ENCODE measurements around the gene ADD2. TPM values are rescaled to one million over a fixed set of nuclear protein-coding genes. Genes with fewer than 3 reads are reported as not detected.

The ADD2 gene
- total RNA-seq, 1 donor from 2014 or later, result 1.1 TPM

DNA sequence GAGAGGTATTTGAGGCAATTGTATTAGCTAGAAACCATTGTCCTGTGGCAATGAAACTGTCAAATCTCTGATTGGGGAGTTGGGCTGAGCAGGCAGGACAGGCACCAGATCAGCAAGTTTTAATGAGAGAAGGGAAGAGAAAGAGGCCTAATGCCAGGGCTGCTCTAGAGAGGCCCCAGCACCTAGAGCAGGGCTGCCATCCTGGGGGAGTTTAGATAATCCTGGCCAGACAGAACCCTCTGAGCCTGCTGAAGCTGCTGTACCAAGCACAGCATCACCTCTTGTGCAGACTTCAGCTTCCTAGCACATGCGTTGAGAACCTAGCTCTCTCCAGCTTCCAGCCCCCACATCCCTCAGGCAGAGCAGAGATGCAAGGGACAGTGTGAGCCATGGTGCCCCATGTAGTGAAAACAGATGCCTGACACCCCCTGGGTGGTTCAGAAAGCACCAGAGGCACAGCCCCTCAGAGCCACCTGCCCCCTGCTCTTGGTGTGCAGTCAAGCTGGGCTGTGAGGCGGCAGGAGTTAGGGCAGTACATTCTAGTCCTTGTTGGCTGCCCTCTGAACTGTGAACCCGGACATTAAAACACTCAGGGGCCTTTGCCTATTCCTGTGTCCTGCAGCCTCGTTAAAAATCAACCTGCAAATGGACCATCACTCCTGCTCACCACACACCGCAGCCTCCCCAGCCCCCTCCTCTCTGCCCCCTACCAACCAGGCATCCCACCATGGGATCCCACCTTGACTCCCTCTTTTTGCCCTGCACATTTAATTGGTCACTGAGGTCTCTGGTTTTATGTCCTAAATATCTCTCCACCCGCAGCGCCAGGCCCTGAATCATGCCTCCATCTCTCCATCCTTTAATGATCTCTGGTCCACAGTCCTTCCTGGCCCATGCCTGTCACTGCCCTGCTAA is 52.7 kb downstream of the ADD2 start:
- TF ChIP-seq, protein P1, sequence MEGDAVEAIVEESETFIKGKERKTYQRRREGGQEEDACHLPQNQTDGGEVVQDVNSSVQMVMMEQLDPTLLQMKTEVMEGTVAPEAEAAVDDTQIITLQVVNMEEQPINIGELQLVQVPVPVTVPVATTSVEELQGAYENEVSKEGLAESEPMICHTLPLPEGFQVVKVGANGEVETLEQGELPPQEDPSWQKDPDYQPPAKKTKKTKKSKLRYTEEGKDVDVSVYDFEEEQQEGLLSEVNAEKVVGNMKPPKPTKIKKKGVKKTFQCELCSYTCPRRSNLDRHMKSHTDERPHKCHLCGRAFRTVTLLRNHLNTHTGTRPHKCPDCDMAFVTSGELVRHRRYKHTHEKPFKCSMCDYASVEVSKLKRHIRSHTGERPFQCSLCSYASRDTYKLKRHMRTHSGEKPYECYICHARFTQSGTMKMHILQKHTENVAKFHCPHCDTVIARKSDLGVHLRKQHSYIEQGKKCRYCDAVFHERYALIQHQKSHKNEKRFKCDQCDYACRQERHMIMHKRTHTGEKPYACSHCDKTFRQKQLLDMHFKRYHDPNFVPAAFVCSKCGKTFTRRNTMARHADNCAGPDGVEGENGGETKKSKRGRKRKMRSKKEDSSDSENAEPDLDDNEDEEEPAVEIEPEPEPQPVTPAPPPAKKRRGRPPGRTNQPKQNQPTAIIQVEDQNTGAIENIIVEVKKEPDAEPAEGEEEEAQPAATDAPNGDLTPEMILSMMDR (IDR thresholded peaks at IDR 0.05; ENCODE audit: unreplicated experiment), result no peak
- no peak overlapping the region for H3K4me3 Mint-ChIP-seq (ENCODE audit: low read depth)

DNA sequence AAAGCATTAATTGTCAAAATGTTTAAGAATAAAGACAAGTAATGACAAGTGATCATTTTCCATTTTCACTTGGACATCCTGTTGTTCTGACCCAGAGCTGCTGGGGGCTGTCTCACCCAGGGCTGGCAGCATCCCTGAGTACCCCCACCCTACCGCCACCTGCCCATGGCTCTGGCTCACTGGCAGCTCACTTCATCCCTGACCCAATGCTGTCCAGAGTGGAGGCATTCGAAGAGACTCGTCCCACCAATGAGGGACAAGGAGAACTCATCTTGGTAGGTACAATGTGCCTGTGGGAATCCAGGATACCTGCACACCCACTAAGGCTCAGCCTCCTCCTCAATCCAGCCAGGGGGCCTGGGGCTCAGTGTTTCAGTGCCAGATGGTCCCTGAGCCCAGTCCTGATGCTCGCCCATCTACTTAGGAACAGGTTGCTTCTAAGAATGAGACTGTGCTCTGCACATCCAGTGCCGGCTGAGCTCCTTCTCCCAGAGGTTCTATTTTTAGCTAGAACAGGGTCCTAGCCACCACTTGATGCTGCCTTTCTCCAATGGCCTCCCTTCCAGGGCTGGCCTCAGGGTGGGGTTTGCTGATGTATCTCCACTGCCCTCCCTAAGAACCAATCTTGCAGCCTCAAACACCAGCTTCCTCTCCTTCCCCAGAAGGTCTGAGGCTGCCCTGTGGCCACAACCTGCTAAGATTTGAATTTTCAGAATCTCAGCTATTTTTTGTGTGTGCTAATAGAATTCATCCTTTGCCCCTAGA is 53.7 kb downstream of the ADD2 start:
- Mint-ChIP-seq H3K9me3 (ENCODE audit: low read depth) (no peaks in the 10 kb centered on the region), H3K4me3 (ENCODE audit: low read depth) (no peak overlapping the region), H3K27ac (no peak overlapping the region), H3K4me1 (ENCODE audit: low read depth) (peaks cover 2% of the 10 kb centered on the region), H3K36me3 (ENCODE audit: insufficient read depth) (no peaks in the 10 kb centered on the region), H3K27me3 (peaks cover 29% of the 10 kb centered on the region)
- TF ChIP-seq, protein P1 (IDR thresholded peaks at IDR 0.05; ENCODE audit: unreplicated experiment), result no peak
- no peak for DNase-seq (ENCODE audit: low spot score, unreplicated experiment)

More for the DNA sequence above, 52.7 kb downstream of the ADD2 start:
- no peak for DNase-seq (ENCODE audit: low spot score, unreplicated experiment)
- Mint-ChIP-seq H3K4me1 (ENCODE audit: low read depth) (peaks cover 2% of the 10 kb centered on the region), H3K27ac (no peak overlapping the region), H3K36me3 (ENCODE audit: insufficient read depth) (no peaks in the 10 kb centered on the region), H3K9me3 (ENCODE audit: low read depth) (no peaks in the 10 kb centered on the region), H3K27me3 (peaks cover 31% of the 10 kb centered on the region)

DNA sequence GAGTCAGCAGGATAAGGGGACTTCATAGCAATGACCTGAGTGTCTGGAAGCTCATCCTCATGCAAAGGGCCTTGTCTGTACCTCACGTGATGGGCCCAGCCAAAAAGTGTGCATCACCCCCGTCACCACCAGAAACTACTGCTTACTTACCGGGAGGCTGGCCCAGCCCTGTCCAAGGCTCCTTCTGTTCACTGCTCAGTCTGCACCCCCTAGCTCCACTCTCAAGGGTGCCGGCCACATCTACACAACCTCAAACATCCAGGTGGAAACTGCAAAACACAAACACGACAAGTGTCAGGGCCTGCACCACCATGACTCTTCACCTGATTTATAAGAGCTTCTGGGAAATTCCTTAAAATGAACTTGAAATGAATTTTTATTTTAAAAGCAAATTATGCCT is 55.1 kb downstream of the ADD2 start:
- H3K4me1 Mint-ChIP-seq (ENCODE audit: low read depth), result peaks cover 2% of the 10 kb centered on the region
- H3K4me3 Mint-ChIP-seq (ENCODE audit: low read depth), result no peak overlapping the region
- no peak for DNase-seq (ENCODE audit: low spot score, unreplicated experiment)
- H3K9me3 Mint-ChIP-seq (ENCODE audit: low read depth), result no peaks in the 10 kb centered on the region
- no peak overlapping the region for H3K27ac Mint-ChIP-seq
- no peaks in the 10 kb centered on the region for H3K36me3 Mint-ChIP-seq (ENCODE audit: insufficient read depth)
- TF ChIP-seq, protein P1 (IDR thresholded peaks at IDR 0.05; ENCODE audit: unreplicated experiment), result no peak
- H3K27me3 Mint-ChIP-seq, result peaks cover 25% of the 10 kb centered on the region

DNA sequence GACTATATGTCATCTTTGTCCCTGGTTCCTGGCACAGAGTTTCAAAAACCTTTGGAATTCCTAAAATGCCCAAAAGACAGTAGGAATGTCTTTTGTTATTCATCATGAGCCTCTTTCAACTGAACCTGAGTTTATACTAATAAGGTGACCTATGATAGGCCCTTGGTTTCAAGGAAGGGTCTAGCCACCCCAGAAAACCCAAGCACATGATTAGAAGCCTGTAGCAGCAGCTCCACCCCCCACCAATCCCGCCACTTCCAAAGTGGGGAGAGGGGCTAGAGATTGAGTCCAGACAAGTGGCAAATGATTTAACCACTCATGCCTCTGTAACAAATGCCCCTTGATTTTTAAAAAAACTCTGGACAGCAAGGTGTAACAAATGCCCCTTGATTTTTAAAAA is 56.8 kb downstream of the ADD2 start:
- H3K27ac Mint-ChIP-seq, result no peak overlapping the region
- H3K27me3 Mint-ChIP-seq, result peaks cover 13% of the 10 kb centered on the region
- TF ChIP-seq, protein P1 (IDR thresholded peaks at IDR 0.05; ENCODE audit: unreplicated experiment), result no peak
- no peaks in the 10 kb centered on the region for H3K36me3 Mint-ChIP-seq (ENCODE audit: insufficient read depth)
- DNase-seq (ENCODE audit: low spot score, unreplicated experiment), result no peak
- peaks cover 2% of the 10 kb centered on the region for H3K4me1 Mint-ChIP-seq (ENCODE audit: low read depth)
- H3K4me3 Mint-ChIP-seq (ENCODE audit: low read depth), result no peak overlapping the region
- H3K9me3 Mint-ChIP-seq (ENCODE audit: low read depth), result no peaks in the 10 kb centered on the region

DNA sequence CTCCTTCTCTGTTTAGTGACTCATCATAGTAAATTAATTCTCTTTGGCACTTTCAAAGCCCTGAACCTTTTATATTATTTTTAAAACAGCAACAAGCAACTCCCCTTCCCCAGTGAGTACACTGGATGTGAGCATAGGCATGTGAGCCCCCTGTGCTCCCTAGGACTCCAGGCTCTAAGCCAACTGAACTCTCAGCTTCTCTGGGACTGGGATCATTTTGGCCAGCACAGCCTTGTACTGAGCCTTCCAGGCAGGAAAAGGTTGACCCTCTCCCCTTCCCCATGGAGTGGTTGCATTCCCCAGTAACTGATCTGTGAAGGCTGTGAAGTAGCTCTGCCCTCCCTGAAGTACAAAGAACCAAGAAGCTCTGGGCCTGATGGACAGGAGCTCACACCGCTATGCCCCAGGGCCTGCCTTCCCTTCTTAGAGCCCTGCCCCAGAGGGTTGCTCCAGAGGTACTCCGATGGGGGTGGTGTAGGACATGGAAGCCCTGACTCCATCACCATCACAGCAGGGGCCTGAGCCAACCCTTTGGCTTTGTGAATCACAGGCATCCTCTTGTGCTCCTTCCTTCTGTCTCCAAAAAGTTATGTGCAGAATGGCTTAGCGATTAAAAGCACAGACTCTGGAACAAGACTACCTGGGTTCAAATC is 57.8 kb downstream of the ADD2 start:
- Mint-ChIP-seq H3K9me3 (ENCODE audit: low read depth) (no peaks in the 10 kb centered on the region), H3K4me3 (ENCODE audit: low read depth) (no peak overlapping the region), H3K4me1 (ENCODE audit: low read depth) (peaks cover 2% of the 10 kb centered on the region), H3K36me3 (ENCODE audit: insufficient read depth) (no peaks in the 10 kb centered on the region), H3K27ac (no peak overlapping the region), H3K27me3 (peaks cover 8% of the 10 kb centered on the region)
- DNase-seq (ENCODE audit: low spot score, unreplicated experiment), result no peak
- TF ChIP-seq, protein P1 (IDR thresholded peaks at IDR 0.05; ENCODE audit: unreplicated experiment), result no peak
